Activated CD4-positive, alpha-beta T cell treated with anti-CD3 and anti-CD28 coated beads, Interleukin-2, amount 50 U/mL, for 48 hours (primary cell): ENCODE results near the gene CPM.

Source experiments
- DNase-seq, 2 experiments: peaks; one replicate each; pipeline ENCODE4 v3.0.0-alpha.2; 2020

CPM gene

DNA sequence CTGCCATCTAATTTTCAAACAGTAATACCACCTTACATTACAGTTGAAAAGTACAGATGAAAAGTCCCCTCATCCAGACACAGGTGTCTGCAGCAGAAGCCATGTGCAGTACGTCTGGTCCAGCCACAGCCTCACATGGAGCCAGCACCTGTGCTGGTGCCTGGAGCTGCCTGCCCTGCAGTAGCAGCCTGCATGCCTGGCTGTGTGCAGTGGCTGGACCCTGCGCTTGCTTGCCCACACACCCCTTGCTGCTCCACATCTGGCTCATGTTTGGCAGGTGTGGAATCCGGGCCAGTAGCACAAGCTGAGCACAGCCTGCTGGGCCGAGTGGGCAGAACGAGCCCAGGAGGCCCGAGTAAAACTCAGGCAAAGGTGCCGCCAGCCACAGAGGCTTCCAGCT lies 21.8 kb upstream of the CPM start:
- DNase-seq = no peak

DNA sequence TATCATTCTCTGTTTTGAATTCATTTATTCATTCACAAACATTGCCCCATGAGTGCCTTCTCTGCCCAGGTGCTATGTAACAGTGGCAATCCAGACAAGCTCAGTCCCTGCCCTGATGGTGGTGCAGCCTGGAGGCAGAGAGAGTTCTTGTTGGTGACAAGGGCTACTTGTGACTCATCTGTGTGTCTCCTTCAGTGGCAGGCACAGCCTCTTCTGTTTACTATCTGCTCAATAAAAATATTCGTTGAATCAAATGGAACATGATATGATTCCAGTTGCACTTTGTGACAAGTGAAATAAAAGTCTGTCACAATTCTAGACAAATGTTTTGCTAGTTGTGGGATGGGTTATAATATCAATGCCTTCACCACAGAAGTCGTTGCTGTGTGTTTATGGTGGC lies 20.6 kb upstream of the CPM start:
- no peak for DNase-seq

DNA sequence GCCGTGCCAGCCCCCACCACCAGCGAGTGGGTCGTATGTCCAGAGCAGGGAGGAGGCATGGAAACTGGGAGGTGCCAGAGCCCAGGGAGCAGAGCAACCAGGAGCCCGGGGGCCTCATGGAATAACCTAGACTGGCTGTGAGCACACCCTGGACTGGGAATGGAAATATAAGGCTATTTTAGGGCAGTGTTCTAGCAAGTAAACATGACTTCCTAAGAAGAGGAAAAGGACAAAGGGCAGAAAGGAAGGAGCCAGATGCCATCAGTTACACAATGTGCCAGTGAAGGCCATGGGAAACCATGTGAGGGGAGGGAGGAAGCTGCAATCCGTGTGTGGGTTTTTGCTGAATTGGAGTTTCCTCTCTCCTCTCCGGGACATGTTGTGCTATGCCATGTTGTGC lies 18.7 kb upstream of the CPM start:
- no peak for DNase-seq

DNA sequence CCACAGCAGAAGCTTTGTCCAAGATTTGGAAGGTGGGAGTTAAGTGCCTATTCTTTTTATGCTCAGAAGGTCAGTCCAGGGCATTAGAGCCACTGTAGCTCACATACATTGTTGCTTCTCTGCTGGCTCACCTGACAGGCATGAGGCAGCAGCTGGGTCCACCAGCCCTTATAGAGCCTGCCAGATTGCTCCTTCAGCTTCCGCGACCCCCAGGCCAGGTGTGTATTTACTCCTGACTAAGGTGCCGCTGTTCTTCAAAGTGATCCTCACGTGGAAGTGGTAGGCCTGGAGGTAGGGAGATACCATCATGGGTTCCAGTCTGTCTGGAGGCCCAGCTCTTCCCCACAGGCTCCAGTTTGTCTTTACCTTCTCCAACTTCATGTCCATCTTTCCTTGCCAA lies 17.5 kb upstream of the CPM start:
- DNase-seq = no peak

DNA sequence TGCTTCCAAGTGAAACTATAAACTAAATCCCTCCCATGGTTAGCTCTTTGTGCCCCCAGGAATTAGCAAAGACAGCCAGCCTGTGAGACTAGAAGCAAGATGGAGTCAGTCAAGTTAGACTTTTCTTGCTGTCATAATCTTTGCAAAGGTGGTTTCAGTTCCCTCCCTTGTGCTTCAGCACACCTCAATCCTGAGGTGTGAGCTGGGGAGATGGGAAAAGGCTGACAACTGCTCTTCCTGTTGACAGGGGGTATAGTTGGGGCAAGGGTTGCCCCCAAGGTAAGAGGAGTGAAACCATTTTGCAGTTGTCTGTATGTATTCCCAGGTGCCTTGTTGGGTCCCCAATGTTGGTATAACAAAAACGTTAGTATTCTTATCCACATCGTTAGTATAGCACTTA lies 12.3 kb upstream of the CPM start:
- DNase-seq = no peak

DNA sequence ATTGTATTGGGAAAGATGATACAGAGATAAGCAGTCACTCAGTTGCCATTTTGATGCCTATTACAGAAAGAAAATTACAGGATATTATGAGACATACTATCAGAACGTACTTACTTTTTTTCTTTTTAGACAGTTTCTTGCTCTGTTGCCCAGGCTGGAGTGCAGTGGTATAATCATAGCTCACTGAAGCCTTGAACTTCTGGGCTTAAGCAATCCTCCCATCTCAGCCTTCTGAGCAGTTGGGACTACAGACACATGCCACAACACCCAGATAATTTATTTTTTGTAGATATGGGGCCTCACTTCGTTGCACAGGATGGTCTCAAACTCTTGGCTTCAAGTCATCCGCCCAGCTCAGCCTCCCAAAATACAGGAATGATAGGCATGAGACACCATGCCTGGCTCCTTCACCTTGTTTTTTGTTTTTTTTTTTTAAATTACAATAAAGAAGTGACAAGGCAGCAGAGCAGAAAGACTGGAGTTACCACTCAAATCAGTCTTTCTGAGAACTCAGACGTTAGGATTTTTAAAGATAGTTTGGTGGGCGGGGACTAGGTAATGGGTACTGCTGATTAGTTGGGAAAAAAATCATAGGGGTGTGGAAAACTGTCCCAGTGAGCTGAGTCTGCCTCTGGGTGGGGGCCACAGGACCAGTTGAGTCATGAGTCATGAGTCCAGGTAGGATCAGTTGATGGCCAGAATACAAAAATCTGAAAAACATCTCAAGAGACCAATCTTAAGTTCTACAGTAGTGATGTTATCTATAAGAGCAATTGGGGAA lies 11.5 kb upstream of the CPM start:
- no peak for DNase-seq

DNA sequence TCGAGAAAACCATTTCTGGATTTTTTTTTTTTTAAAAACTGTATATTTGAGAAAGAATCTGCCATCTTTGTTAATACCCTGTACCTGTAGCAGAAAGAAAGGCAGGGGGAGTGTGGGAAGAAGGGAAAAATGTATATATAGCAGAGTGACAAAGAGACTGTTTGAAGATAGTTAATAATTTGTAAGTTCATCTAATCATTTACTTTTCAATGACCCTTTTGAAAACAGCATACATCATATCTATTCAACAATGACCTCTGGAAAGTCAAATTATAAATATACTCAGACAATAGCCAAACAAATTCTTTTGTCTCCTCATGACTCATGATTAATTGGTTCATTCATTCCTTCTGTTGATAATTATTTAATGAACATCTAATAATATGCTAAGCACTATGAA lies 10.9 kb upstream of the CPM start:
- no peak for DNase-seq

DNA sequence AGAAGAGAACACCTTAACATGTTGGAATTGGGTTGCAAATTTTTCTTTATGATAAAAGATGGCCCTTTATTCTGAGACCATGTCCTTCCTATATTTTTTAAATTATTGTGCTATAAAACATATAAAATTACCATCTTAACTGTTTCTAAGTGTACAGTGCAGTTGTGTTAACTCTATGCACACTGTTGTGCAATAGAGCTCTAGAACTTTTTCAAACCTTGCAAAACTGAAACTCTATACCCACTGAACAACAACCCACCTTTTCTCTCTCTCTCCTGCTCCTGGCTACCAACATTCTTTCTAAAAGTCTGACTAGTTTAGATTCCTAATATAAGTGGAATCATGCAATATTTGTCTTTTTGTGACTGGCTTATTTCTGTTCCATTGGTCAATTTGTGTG lies 7.8 kb upstream of the CPM start:
- no peak for DNase-seq

DNA sequence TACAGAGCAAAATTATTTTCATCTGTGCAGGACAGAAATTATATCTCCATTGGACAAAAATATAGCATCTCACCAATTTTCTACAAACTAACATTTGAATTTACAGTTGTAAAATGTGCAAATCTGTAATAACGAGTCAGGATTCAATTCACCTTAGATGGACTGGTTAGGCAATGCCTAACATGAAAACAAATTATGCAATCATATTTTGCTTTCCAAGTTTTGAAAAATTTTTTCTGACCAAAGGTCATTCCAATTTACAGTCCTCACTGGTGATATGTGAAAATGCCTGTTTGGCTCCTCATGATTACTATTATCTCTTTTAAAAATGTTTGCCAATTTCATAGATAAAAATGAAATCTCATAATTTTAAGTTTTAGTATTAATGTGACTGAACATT lies 6.5 kb upstream of the CPM start:
- no peak for DNase-seq

DNA sequence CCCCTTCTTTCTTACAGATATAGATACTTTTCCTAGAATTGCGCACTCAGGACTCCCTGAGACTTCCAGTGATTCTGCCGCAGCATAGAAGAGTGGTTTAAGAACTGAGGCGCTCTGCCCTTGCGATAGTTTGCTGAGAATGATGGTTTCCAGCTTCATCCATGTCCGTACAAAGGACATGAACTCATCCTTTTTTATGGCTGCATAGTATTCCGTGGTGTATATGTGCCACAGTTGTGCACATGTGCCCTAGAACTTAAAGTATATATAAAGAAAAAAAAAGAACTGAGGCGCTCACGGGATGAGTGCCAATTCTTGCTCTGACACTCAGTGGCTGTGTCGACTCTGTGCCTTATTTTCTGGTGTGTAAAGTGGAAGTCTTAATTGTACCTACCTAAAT lies 1.4 kb upstream of the CPM start:
- no peak for DNase-seq

DNA sequence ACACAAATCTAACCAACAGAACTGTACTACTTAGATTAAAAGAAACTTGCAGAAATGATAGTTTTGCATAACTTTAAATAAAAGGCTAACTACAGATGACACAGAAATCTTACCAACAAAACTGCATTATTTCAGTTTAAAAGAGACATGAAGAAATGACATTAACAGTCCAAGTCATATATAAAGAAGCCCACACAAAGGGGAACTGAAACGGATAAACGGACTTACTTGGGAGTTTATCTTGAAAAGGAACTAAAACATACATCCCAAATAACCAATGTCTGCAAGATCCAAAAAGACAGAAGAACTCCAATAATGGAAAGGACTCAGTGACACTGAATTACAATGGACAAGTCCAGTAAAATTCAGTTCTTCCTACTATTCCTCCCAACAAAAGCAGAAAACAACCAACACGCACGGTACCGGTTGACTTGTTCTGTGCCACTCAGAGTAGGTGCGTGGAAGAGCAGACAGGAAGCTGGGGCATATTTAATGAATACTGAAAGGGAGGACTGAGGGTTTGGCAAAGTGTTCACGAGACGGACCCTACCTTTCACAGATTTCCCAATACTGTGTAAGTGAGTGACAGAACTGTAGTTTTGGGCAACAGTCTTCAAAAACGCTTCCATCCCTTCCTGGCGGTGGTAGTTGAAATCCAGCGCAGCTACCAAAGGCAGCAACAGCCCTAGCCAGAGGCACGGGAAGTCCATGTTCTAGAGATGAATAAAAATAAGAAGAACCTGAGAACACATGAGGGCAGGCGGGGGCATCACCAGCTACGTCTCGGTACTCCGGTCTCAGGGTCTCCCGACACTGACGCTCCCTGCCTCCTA lies 627 bp downstream of the CPM start:
- peak in 1 of 2 experiments; percentile 36 for DNase-seq

DNA sequence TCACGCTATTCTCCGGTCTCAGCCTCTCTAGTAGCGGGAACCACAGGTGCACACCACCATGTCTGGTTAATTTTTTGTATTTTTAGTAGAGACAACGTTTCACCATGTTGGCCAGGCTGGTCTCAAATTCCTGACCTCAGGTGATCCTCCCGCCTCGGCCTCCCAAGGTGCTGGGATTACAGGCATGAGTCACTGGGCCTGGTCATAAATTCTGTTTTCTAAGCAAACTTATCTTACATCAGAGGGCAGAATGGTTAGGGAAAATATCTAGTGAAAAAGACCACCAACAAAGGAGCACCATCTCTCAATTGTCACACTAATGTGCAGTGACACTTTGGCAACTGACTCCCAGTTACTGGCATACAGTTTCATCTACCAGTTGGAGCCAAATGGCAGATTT lies 2.8 kb downstream of the CPM start:
- no peak for DNase-seq

DNA sequence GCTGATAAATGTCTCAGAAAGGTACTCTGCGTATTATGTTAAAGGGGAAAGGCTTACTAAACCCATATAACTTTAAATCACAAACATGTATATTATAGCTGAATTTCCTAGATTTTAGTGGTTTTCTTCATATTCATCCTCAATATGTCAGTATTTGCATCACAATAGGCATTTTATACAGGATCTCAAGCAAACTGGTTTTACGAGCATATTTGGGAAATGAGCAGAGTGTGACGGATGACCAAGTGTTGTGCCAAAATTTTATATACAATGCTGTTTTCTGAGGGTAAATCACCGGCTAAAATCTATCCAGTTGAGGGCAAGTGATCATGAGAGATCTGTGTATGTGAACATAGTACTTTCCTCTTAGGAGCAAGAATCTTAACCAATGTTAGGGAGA lies 8.4 kb downstream of the CPM start:
- DNase-seq = no peak

DNA sequence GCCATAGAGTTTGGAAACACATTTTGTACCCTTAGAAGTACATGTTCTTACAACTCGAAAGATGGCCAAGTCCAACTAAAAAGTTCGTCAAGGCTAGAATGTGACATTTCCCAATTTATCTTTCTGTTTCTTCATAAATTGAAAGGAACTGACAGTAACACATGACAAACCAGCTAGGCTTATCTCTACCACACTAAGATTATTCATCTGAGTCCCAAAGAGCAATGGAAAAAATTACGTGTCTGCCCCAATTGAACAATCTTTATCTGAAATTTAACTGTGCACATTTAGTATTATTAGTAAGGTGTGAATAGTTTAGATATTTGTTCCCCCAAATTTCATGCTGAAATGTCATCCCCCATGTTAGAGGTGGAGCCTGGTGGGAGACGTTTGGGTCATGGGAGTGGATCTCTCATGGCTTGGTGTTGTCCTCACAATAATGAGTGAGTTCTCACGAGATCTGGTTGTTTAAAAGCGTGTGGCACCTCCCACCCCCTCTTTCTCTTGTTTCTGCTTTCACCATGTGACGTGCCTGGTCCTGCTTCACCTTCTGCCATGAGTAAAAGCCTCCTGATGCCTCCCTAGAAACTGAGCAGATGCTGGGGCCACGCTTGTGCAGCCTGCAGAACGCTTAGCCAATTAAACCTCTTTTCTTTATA lies 13.3 kb downstream of the CPM start:
- DNase-seq = peak; percentile 29 to 53

DNA sequence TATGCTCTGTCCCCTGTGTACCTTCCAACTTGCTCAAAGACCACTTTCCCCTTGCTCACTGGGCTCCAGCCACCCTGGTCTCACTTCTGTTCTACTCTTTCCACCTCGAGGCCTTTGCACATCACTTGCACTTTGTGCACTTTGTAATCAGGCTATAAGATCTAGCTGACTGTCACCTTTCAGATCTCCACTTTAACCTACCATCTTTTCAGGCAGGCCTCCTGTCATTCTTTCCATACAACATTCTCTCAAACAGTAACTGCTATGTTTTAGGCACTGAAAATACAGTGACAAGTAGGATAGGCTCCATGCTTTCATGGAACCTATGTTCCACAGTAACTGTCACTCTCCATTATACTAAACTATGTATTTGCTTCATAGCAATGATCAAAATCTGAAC lies 14.0 kb downstream of the CPM start:
- DNase-seq = peak in 1 of 2 experiments; percentile 23

DNA sequence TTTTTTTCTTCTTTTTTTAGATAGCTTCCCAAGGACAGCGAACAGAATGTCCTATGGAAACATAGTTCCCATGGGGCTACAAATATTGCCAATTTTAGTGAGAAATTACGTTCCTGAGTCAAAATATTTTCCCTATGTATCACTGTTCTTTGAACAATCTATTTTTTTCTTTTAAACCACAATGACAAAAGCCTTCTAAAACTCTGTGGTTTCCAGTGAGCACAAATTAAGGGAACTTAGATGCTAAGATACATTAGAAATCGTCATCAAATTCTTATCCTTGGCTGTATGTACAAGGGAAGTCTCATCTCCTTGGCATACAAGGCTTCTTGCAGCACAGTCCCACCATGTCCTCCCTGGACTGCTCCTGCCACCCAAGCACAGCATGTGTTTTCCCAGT lies 17.9 kb downstream of the CPM start:
- DNase-seq = no peak

DNA sequence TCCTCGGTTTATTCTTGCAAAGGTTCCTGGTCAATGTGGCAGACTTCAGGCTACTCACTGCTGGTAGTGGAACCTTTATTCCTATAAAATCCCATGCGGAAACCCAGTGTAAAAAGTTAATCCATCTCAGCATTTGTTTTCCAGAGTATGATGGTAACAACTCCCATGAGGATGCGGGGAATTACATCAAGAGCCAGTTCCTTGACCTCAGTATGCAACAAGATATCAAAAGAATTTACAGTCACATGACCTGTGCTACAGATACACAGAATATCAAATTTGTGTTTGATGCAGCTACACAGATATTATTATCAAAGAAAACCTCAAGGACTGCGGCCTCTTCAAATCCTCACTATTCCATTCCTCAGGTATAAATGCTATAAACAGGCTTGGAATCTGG lies 19.3 kb downstream of the CPM start:
- no peak for DNase-seq

DNA sequence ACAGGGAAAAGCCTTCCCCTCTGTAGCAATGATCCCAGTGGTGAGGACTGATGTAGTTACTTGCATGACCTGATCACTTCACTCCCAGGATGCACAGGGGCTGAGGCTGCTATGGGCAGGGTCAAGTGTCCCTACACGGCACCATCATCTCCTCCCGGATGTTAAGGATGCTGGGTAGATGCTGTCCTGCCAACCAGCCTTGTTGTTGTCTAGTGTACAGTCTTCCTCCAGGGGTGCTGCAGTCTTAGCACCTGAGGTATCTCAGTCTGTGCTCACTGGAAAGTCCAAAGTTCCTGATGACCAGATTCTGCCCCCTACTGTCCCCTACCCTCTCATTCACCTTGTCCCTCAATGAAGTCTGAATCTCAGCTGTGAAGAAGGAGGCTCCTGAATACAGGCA lies 20.1 kb downstream of the CPM start:
- DNase-seq = no peak

DNA sequence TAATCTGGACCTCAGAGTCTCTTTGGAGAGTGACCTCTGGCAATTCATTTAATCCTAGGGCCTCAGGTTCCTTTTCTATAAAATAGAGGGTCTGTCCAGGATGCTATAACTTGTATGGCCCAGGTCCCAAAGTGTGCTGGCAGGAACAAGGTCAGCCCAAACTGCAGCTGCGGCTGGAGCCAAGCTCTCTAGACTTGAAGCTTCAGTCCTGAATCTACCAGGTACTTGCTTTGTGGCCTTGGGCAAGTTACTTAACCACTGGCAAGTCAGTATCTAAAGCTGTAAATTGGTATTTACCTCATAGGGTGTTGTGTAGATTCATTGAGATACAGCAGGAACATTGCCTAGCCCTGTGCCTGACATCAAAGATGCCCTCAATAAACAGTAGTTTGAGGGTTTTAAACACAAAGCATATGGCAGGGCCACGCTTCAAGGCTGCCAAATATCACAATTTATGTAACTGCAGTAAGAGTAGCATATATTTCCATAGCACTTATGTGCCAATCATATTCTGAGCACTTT lies 21.7 kb downstream of the CPM start:
- no peak for DNase-seq

DNA sequence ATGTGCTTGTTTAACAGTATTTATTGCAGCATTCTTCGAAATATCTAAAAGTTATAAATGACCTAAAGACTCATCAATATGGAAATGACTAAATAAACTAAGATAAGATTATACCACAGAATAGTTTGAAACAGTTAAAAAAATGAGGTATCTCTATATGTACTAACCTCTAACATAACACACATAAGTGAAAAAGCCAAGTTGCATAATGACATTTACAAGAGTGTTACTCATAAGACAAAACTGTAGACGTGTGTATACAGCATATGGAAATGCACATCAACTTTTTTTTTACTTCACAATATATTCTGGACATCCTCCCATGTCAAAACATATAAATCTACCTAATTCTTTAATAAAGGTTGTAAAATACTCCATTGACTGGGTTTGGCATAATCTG lies 22.8 kb downstream of the CPM start:
- no peak for DNase-seq

DNA sequence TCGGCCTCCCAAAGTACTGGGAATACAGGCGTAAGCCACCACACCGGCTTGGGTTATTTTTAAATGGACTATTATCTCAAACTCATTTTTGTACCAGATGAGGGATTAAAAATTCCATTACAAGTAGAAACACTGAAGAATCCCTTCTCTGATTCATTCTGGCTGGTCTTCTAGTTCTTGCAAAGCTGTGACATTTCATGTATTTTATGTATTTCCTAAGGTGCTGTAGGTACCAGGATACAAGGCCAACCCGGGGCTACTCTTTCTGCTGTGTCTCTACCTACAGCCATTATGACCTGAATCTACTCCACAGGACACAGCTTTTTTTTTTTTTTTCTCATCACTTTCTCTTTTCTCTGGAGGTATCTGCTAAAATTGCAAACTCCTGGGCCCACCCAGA lies 24.9 kb downstream of the CPM start:
- DNase-seq = no peak

DNA sequence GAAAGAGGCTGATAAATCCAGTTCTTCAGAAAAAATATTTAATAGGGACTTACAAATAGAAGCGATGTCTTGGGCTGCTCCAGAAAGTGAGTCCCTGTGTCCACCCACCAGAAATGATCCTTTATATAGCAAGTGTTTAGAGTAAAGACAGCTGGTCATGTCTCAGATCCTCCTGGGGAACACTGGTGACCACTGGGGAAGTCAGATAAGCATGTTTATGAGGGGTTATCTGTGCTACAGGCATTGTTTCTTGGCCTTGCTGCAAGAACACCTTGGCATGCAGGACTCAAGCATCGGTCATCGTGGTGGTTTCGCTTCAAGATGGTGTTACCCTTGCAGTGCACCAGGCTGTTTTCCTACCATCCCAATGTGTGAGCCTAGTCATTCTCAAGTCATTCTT lies 27.2 kb downstream of the CPM start:
- no peak for DNase-seq

DNA sequence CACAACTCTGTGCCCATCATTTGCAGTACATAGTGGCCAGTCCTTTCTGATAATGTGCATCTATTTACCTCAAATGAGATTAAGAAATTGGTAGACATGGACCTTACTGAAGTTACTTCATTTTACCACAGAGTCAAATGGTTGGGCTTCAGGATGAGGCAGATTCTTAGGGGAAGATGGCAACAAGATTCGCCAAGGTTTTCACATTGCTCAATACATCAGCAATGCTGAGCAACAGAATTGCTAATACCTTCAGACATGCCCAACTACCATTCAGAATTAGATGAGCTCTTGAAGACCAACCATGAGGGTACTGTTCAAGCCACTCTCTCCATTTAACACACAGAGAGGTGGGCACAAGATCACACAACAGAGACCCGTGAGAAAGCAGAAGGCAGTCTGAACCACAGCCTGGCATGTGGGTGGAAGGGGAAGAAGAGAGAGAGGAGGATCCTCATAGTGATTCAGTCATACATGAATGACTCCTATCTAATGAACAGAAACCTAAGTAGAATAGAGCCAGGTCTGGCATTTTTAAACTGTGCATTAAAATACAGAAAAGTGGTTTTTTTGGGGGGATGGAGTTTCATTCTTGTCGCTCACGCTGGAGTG lies 28.5 kb downstream of the CPM start:
- no peak for DNase-seq
